AG04450 (cell line): Measurements from ENCODE around the gene MRRF. TPM values are rescaled to one million over a fixed set of nuclear protein-coding genes. Genes with fewer than 3 reads are reported as not detected.

ENCODE experiments used
- polyA plus RNA-seq: library from polyadenylated mRNA; depleted of rRNA; stranded (reverse); fragments of >200 nt; gene quantifications from 2 replicates; pipeline ENCODE4 v1.2.3, GENCODE V29; 2011; rRNA removed
- small RNA-seq: library from RNA; depleted of rRNA; stranded (forward); fragments of <200 nt; gene quantifications from one replicate; pipeline ENCODE3, GENCODE V24; 2012; ENCODE audit warnings: low read depth; ENCODE audit not compliant: insufficient read length

Gene MRRF
- polyA plus RNA-seq, 1 experiment, result 50.1 TPM

Small RNAs within 50 kb of the gene (small RNA-seq; reads per million reads assigned to genes)
- not detected for gene AL162424.1

Other genes with a start within 250 kb of the MRRF start
- gene TTLL11, start 171.6 kb upstream of the MRRF start, polyA plus RNA-seq, result 4.6 and 5.4 TPM in 2 replicates
- 80.2 and 90.4 TPM in 2 replicates for gene NDUFA8, start 105.1 kb upstream of the MRRF start, polyA plus RNA-seq
- not detected in 2 replicates for gene MORN5, start 105.0 kb upstream of the MRRF start, polyA plus RNA-seq
- gene LHX6, start 35.9 kb upstream of the MRRF start, polyA plus RNA-seq, result not detected in 2 replicates
- 27.5 and 38.6 TPM in 2 replicates for gene RBM18, start within 50 bp of the MRRF start, polyA plus RNA-seq
- gene PTGS1, start 106.1 kb downstream of the MRRF start, polyA plus RNA-seq, result 78.3 and 83.1 TPM in 2 replicates
- not detected in 2 replicates for gene OR1J1, start 213.0 kb downstream of the MRRF start, polyA plus RNA-seq
- gene OR1J2, start 245.9 kb downstream of the MRRF start, polyA plus RNA-seq, result 0.10 TPM in 1 of 2 replicates, not detected in the other